Panc1 (cell line): ENCODE results near the gene LRIT3.

ENCODE experiments used
- CTCF ChIP-seq: fragments of 450-650 bp; IDR thresholded peaks from 2 replicates; pipeline ENCODE4 v1.5.1; 2017; ENCODE audit warnings: mild to moderate bottlenecking
- POLR2AphosphoS5 ChIP-seq: IDR thresholded peaks from 2 replicates; pipeline ENCODE4 v1.6.1; 2012; ENCODE audit warnings: mild to moderate bottlenecking, low read depth, low read length, moderate library complexity
- REST ChIP-seq, 2 experiments: IDR thresholded peaks; 2 replicates each; pipeline ENCODE4 v1.6.1; 2011 to 2012; ENCODE audit warnings: low read depth in 2 of 2, control low read depth in 1 of 2, low read length in 1 of 2, mild to moderate bottlenecking in 1 of 2, moderate library complexity in 1 of 2; ENCODE audit not compliant: insufficient read depth in 1 of 2

- TF ChIP-seq CTCF (no peak), POLR2AphosphoS5 (no peak), REST (IDR thresholded peaks at IDR 0.05; ENCODE audit: insufficient read depth in 1 of 2, low read depth in 2 of 2, low read length in 1 of 2) (no peak)
Observed at GRCh38 chr4:109890076-109890475, 42.2 kb downstream of the LRIT3 start.
